Caki2 (cell line): ENCODE measurements around the gene CD63. TPM values are rescaled to one million over a fixed set of nuclear protein-coding genes. Genes with fewer than 3 reads are reported as not detected.

Source experiments
- DNase-seq: peaks from one replicate; pipeline ENCODE4 v3.0.0-alpha.2; 2015; ENCODE audit warnings: low read depth
- in situ Hi-C: cut with HindIII; loops from 2 replicates; pipeline ENCODE4 v1.10.0; 2016; ENCODE audit warnings: low sequenced_read_pairs, low pct_unique_long_range_greater_than_20kb, mixed read lengths
- total RNA-seq: library from RNA; depleted of rRNA; stranded (reverse); fragments of >200 nt; shearing (Covaris generic); gene quantifications from 2 replicates; pipeline ENCODE4 v1.2.3, GENCODE V29; 2014; ENCODE audit warnings: low replicate concordance

Gene CD63
- total RNA-seq, 1 experiment from 2014 or later, result 1,429 TPM

DNA sequence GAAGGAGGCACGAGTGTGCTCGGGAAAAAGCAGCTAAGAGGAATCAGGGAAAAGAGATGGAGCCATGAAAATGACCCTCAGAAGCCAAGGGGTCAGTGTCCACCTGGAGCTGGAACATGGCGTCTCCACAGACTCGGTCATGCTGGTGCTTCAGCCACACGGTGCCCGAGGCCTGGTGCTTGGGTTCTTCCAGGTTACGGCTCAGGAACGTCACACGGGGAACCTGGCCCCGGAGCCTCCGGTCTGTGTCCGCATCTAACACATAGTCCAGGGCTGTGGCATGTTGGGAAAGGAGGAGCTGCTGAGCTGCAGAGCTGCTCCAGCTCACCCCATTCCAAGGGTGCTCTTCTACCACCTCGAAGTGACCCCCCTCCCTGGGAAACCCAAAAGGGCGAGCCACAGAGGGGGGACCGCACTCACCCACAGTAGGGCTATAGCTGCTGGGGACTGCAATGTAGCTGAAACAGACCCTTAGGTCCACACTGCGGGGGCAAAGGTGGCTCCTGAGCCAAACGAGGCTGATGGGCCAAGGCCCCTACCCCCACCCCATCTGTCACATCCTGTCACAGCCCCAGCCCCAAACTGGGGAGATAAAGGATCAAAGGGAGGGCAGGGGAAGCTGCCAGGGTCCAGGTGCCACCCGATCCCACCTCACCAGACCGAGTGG lies 31.9 kb downstream of the CD63 start:
- in situ Hi-C loops, result no loop called here
- no peak for DNase-seq

DNA sequence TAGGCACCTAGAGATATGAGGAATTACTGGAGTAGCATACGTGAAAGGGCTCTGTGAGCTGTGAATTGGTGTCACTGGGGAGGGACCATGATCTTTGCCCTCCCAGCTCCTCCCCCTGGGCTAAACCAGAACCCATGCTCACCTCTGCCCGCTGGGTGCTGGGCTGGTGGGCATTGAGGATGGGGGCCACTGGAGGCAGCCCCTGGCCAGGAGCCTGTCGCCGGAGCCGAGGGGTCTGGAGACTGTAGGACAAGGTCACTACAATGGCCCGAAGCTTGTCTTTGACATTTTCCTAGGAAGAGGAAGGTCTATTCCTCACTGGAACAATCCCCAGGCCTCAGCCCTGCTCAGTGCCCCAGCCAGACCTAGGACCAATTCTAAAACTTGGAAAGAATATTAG lies 32.7 kb downstream of the CD63 start:
- no peak for DNase-seq
- in situ Hi-C loops, result no loop called here

DNA sequence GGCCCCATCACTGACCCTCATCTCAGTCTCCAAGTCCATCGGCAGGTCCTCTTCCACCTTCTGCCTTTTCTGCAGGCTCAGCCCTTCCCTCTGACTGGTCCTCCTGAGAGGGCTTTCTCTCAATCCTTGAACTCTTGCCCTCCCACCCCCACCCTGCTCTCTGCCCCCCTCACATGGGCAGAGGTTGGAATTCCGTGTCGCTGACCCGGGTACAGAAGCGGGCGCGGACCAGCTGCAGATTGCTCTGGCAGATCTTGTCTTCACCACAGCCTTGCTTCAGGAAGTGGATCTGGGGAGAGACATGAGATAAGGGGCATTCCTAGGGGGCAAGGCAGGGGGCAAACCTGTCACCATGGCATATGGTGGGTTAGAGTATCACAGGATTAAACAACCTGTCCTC lies 33.5 kb downstream of the CD63 start:
- no peak for DNase-seq
- in situ Hi-C loops, result no loop called here

DNA sequence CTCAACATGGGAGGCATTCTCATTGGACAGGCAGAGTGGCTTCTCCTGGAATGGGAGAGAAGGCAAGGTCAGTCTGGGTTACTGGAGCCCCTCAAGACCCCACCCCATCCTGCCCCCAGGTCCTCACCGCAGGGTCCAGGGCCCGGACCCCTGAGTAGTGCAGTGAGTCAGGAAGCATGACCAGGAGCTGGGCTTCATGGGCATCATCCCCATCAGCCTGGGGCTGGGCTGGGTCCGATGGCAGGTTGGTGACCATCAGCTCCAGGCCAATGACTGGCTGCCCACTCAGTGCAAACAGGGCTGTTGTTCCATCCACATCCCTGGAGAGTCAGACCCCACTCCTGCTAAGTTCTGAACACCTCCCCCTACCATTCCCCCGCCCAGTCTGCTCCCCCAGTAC lies 34.2 kb downstream of the CD63 start:
- in situ Hi-C loops, result no loop called here
- DNase-seq, result no peak

DNA sequence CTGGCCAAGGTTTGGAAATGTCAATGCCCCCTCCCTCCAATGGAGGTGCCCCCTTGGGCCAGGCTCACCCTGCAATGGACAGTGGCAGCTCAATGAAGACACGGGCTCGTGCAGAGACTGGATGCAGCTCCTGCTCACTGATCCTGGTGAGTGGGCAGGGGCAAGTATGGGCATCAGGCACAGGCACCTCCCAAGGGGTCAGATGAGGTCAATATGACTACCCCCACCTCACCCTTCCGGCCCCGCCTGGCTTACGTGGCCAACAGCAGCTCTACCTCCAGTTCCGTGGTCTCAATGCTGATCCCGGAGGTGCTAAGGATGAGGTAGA lies 34.7 kb downstream of the CD63 start:
- no peak for DNase-seq
- in situ Hi-C loops, result no loop called here

DNA sequence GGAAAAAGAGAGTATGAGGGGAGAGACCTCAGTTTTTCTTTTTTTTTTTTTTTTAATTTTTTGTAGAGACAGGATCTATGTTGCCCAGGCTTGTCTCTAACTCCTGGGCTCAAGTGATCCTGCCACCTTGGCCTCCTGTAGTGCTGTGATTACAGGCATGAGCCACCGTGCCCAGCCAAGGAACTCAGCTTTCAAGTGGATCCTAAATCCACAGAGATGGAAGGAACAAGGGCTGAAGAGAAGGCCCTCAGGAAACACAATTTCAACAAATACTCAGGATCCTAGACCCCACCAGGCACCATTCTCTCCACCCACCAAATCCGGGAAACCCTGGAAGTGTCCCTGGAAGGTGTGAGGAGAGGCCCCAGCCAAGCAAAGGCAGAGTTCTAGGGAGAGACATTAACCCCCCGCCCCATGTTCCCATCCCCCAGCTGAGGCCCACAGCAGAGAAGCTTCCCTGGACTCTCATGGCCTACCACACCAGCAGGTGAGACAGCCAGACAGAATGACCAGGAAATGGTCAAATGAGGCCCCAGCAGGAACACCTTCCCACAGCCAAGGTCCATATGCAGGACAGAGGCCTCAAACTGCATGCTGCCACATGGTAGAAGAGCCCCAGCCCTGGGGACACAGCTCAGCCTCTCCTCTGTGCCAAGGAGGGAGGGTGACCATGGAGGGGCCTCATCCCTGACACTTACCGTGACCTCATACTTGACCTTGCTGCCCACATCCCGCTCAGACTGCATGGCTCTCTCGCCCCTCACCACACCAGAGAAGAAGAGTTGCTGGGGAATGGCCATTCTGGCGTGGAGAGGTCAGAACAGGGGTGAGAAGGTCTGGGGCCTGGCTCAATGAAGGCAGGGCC lies 35.3 kb downstream of the CD63 start:
- in situ Hi-C loops, result no loop called here
- no peak for DNase-seq

DNA sequence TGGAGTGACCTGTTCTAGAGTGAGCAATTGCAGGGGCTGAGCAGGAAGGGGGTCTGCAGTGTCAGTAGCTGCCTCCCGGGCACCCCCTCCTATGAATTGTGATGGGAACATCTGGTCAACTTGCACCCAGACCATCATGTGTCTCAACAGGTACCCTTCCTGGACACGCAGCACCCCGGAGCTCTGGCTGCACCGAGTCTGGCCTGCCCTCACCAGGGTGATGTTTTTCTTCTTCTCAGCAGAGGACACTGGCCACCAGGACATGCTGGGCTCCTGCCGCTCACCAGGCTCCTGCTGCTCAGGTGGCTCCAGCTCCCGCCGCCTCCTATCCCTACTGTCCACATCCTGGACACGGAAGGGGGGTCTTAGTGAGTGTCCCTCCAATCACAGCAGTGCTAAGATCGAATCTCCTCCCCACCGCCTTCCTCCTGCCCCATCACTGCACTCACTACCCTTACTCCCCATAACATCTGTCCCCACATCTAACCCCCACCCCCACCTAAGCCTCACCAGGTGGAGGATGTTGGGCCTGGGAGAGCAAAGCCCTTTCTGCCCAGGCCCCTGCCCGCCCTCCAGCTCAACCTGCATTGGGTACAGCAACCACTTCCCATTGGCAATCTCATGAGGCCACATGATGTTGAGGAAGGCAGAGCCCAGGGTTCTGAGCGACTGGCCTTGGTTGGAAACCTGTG lies 36.0 kb downstream of the CD63 start:
- in situ Hi-C loops, result no loop called here
- DNase-seq, result no peak

DNA sequence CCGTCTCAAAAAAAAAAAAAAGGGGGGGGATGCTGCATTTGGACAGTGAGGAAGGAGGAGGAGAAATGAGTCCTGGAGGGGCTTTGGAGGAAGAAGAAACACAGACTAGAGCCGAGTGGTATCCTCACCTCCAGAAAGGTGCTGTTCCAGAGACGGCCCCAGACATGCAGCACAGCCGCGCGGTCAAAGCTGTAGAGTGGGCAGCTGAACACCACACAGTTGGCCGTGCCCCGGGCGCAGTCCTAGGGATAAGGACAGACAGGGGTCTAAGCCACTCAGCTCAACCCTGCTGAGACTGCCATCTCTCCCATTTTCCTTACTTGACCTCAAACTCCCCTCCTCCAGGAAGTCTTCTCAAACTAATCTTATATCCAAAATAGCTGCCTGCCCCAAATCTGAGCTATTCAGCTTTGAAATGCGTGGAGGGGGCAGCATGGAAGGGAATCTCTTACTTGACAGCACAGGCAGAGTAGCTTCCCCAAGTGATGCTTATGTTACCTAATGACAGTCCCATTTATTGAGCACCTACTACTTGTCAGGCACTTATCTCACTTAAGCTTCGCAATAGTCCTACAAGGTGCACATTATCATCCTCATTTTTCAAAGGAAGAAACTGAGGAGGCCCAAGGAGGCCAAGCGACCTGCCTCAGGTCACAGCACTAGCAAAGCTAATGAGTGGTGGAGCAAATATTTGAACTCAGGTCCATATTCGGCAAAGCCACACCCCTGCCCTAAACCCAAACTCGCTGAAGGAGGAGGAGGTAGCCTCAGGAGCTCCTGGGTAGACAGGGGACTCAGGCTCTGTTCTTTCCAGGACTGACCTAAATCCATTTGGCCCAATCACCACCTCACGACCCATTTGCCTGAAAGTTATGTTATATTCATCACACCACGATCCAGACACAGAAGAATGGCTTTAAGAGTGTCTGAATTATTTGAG lies 39.8 kb downstream of the CD63 start:
- in situ Hi-C loops, result no loop called here
- no peak for DNase-seq

DNA sequence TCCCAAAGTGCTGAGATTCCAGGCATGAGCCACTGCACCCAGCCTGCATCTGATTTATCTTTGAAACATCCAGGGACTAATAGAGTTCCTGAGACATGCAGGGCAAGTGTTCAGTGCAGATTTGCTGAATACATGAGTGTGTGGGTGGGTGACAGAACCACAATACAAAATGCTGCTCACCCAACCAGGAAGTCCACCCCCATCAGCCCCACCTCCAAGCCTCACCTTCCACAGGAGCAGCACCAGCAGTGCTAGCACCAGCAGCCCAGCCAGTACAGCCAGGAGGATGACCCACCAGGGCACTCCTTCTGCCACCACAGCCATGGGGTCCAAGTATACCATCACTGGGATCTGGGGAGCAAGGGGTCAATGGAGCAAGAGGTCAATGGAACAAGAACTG lies 41.1 kb downstream of the CD63 start:
- DNase-seq, result no peak
- in situ Hi-C loops, result no loop called here

DNA sequence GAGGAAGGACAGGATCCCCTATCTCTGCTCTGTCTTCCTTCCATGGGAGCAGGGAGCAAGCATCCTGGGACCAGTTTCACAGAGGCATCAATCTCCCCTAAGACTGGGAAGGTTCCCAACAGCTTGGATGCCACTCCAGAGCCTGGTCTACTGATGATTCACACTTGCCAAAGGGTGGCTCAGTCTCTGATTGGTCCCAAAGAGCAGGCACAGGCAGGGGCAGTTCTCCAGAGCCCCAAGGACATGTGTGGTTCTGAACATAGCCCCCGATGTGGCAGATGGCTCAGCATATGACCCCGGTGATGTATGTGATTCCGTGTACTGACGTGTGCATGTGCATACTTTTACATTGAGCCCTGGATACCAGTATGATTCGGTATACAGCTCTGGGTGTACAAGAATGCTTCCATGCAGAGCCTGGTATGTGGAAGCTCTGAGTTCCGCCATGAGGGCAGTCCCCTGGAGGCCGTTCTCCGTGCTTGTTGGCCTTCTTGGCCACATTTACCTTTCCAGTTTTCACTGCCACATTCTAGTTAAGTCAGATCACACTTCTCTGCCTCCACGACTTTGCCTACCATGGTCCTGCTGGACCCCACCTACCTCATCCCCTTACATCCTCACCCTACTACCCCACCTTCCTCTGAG lies 42.3 kb downstream of the CD63 start:
- no peak for DNase-seq
- in situ Hi-C loops, result no loop called here

DNA sequence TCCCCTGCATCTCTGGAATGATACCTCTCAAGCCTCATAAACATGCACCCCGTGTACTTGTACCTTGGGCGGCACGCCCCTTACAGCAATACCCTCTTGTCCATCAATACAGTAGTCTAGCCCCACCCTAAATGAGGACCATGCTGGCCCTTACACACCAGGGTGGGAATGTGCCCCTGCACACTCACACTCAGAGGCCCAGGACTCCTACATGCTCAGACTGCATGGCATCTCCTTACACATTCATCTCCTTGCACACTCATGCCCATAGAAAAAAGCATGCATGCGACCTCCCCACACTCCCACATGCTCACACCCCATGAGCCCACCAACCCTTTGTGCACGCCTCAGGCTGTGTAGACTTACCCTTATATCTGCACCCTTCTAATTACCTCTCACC lies 43.1 kb downstream of the CD63 start:
- in situ Hi-C loops, result no loop called here
- DNase-seq, result no peak

DNA sequence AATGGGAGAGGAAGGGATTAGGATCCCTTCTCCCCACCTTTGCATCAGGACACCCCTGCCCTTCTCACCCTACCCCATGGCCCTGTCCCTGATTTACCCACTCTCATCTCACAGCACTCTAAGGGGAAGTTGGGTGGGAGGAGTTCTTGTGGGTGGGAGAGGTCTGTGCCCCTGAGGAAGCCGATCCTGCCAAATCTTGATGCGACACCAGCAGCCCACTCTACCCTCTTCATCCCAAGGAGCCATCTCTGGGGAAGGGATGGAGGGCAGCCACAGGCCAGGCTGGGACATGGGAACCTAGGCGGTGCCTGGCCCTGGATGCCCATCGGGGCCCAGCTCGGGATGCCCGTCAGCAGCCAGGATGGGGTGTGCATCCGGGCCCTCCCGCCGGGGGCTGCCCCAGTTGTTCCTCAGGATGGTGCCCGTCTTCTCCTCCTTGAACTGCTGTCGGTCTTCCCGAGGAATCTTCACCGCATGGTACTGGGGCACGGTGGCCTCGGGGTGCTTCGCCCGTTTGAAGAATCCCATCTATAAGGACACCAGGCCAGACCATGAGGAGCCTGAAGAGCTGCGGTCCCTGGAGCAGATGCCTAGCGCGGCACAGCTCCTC lies 43.9 kb downstream of the CD63 start:
- in situ Hi-C loops, result no loop called here
- DNase-seq, result no peak

DNA sequence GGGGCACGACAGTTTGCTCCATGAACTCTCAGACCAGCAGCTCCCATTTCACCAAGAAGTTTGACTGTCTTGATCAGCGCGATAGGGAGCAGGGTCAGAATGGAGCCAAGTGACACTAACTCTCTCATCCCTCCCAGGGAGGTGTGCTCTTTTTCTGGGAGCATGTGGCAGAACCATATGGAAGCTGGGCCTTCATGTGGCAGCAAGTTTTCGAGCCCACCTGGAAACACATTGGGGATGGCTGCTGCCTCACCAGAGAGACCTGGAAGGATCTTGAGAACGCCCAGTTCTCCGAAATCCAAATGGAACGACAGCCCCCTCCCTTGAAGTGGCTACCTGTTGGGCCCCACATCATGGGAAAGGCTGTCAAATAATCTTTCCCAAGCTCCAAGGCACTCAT lies 45.1 kb downstream of the CD63 start:
- in situ Hi-C loops, result no loop called here
- DNase-seq, result no peak

DNA sequence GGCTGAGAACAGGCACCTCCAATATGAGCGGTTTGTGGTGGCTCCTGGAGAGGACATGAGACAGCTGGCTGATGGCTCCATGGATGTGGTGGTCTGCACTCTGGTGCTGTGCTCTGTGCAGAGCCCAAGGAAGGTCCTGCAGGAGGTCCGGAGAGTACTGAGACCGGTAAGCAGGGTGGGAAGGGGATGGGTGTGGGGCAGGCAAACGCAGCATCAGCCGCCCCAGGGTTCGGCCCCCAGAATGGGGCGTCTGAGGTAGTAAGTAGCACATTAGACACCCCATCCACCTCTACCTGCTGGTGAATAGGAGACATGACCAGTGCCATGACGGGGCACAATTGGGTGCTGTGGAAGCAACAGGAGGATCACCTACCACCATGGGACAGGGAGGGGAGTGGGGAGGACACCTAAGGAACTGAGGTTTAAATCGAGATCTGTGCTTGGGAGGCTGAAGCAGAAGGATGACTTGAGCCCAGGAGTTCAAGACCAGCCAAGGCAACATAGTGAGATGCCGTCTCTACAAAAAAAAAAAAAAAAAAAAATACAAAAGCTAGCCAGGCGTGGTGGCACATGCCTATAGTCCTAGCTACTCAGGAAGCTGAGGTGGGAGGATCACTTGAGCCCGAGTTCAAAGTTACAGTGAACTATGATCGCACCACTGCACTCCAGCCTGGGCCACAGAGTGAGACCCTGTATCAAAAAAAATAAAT lies 46.6 kb downstream of the CD63 start:
- DNase-seq, result peak; percentile 56
- in situ Hi-C loops, result no loop called here

DNA sequence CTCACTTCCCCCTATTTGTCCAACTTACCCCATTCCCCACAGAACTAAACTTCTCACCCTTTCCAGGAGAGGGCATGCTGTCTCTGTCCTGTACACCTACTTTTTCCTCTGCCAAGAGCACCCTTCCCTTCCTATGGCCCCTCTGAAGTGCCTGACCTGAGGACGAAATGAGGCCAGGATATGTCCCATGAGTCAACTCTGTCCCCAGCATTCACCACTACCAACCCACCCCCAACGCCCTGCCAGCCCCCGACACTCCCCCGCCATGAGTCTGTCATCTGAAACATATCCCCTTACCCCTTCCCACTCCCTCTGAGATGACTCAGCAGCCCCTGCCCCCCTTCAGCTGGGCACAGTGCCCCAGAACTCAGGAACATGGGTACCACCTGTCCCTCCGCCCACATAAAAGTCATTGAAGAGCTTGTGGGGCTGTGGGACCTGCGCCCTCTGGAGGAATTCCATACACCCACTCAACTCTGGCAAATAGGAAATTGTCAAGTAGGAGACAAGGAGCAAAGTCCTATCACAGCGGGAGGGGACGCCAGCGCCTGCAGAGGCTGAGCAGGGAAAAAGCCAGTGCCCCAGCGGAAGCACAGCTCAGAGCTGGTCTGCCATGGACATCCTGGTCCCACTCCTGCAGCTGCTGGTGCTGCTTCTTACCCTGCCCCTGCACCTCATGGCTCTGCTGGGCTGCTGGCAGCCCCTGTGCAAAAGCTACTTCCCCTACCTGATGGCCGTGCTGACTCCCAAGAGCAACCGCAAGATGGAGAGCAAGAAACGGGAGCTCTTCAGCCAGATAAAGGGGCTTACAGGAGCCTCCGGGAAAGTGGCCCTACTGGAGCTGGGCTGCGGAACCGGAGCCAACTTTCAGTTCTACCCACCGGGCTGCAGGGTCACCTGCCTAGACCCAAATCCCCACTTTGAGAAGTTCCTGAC lies 47.4 kb downstream of the CD63 start:
- in situ Hi-C loops, result no loop called here
- DNase-seq, result peak; percentile 92

DNA sequence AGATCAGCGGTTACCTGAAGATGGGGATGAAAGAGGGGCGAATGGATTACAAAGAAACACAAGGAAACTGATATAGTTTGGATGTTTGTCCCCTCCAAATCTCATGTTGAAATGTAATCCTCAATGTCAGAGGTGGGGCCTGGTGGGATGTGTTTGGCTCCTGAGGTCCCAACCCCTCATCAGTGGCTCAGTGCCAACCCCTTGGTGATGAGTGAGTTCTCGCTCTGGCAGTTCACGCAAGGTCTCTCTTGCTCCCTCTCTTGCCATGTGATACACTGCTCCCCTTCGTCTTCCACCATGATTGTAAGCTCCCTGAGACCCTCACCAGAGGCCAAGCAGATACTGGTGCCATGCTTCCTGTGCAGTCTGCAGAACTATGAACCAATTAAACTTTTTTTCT lies 49.1 kb downstream of the CD63 start:
- no peak for DNase-seq
- in situ Hi-C loops, result no loop called here
